SU-DHL-6 (cell line): ENCODE data around the gene STK16.

Source experiments
- CTCF ChIP-seq: fragments of 200-600 bp; sonication (generic); IDR thresholded peaks from one replicate; pipeline ENCODE4 v1.5.1; 2017; ENCODE audit warnings: antibody characterized with exemption, mild to moderate bottlenecking, low read length, moderate library complexity; ENCODE audit not compliant: insufficient read depth, poor library complexity, severe bottlenecking
- EZH2phosphoT487 ChIP-seq: fragments of 200-600 bp; sonication (generic), shearing (Covaris generic); conservative IDR thresholded peaks from 2 replicates; pipeline ENCODE4 v1.6.1; 2018; ENCODE audit warnings: mild to moderate bottlenecking, antibody characterized with exemption, low read length, moderate library complexity, mixed read lengths

DNA sequence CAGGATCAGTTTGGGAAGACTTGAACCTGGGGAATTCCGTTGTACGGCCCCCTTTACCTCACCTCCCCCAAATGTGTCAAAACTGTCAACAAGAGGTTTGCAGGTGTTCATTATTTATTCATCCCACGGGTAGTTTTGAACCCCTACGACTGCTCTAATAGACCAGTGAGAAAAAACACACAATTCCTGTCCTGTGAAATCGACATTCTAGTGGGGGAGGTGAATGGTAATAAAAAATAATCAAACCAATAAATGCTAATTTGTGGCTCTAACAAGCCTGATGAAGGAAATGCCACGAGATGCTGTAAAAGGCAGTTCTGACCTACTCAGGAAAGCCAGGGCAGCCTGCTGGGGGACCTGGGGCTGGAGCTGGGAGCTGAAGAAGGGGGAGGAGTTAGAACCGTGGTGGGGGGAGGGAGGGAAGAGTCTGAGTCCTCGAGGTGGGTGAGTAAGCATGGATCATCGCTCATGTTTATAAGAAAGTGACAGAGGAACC is 33.4 kb downstream of the STK16 start:
- TF ChIP-seq CTCF (no peak), EZH2phosphoT487 (no peak)
